Endothelial cell of umbilical vein (primary cell): ENCODE data around the gene TUFT1. TPM values are rescaled to one million over a fixed set of nuclear protein-coding genes. Genes with fewer than 3 reads are reported as not detected.

Experiments
- BruUV-seq: library from RNA; stranded (reverse); fragments of 400-500 nt; replicated peaks from 2 replicates; lab custom pipeline; 2021; lab: Mats Ljungman, UMichigan
- CTCF ChIA-PET: fragments of 300-600, 350-600 bp; sonication (Branson Sonifier 250); formaldehyde crosslinking; loops from one replicate; lab custom pipeline; 2021; ENCODE audit warnings: antibody characterized with exemption, inconsistent platforms; lab: Charles Lee
- POLR2A ChIA-PET: fragments of 300-600, 350-600 bp; sonication (Branson Sonifier 250); formaldehyde crosslinking; loops from one replicate; lab custom pipeline; 2021; ENCODE audit warnings: antibody characterized with exemption, inconsistent platforms; lab: Charles Lee
- DNase-seq: peaks from one replicate; pipeline ENCODE4 v3.0.0-alpha.2; 2011; ENCODE audit warnings: low read depth, low spot score
- FAIRE-seq: peaks from 2 replicates; lab custom pipeline; 2011; peaks lifted over from hg19 to GRCh38; lab: Jason Lieb, UNC
- H2AFZ ChIP-seq: 2 replicates; pipeline ENCODE4 v1.6.0; 2012; ENCODE audit warnings: low read depth, low read length, control low read depth, inconsistent platforms
- H3K27ac ChIP-seq: 2 replicates; pipeline ENCODE4 v1.5.1; 2011; ENCODE audit warnings: low read depth, mild to moderate bottlenecking, control low read depth, low read length, moderate library complexity; ENCODE audit not compliant: insufficient read depth
- H3K27me3 ChIP-seq, 2 experiments: 2 replicates each; pipeline versions ENCODE4 v1.6.0 to v1.6.1; 2011; ENCODE audit warnings: low read length in 2 of 2, mixed read lengths in 1 of 2; ENCODE audit not compliant: control insufficient read depth in 2 of 2, insufficient read depth in 2 of 2
- H3K36me3 ChIP-seq, 2 experiments: 2 replicates in 1 of 2; 3 replicates in 1 of 2; pipeline ENCODE4 v1.5.1; 2011; ENCODE audit warnings: low read length in 2 of 2, mild to moderate bottlenecking in 1 of 2, moderate library complexity in 1 of 2; ENCODE audit not compliant: control insufficient read depth in 2 of 2, insufficient read depth in 2 of 2; ENCODE audit errors: extremely low read depth in 1 of 2
- H3K4me1 ChIP-seq: 3 replicates; pipeline ENCODE4 v1.5.1; 2011; ENCODE audit warnings: mild to moderate bottlenecking, low read length; ENCODE audit not compliant: control insufficient read depth, insufficient read depth; ENCODE audit errors: extremely low read depth
- H3K4me2 ChIP-seq: 2 replicates; pipeline ENCODE4 v1.6.1; 2011; ENCODE audit warnings: low read length, control low read depth, mixed read lengths; ENCODE audit not compliant: insufficient read depth
- H3K4me3 ChIP-seq, 3 experiments: fragments of 200-600 bp in 1 of 3; sonication (generic), shearing (Covaris generic) in 1 of 3; replicated peaks in 1 of 3; 2 replicates each; pipeline ENCODE4 v1.5.1; 2011 to 2016; ENCODE audit warnings: control low read depth in 3 of 3, low read length in 3 of 3, mild to moderate bottlenecking in 2 of 3, inconsistent platforms in 1 of 3, low read depth in 1 of 3, moderate library complexity in 1 of 3; ENCODE audit not compliant: insufficient read depth in 1 of 3
- H3K79me2 ChIP-seq: 2 replicates; pipeline ENCODE4 v1.6.0; 2012; ENCODE audit warnings: low read length, inconsistent platforms; ENCODE audit not compliant: control insufficient read depth, insufficient read depth
- H3K9ac ChIP-seq: replicated peaks from 2 replicates; pipeline ENCODE3; 2011; ENCODE audit warnings: low read length, control low read depth; ENCODE audit not compliant: insufficient read depth; ENCODE audit errors: extremely low read depth
- H3K9me1 ChIP-seq: replicated peaks from 3 replicates; pipeline ENCODE4 v1.6.0; 2011; ENCODE audit warnings: mild to moderate bottlenecking, low read length; ENCODE audit not compliant: control insufficient read depth, insufficient read depth; ENCODE audit errors: extremely low read depth
- H3K9me3 ChIP-seq: replicated peaks from 2 replicates; pipeline ENCODE4 v1.5.1; 2012; ENCODE audit warnings: low read length, inconsistent platforms; ENCODE audit not compliant: control insufficient read depth, insufficient read depth
- H4K20me1 ChIP-seq: replicated peaks from 2 replicates; pipeline ENCODE3; 2011; ENCODE audit warnings: mild to moderate bottlenecking, low read length; ENCODE audit not compliant: control insufficient read depth, insufficient read depth; ENCODE audit errors: extremely low read depth
- CTCF ChIP-seq, 2 donors: IDR thresholded peaks; 1 replicate in 1 of 2; 2 replicates in 1 of 2; pipeline ENCODE4 v1.5.1; 2011; ENCODE audit warnings: low read length in 2 of 2, mild to moderate bottlenecking in 2 of 2, moderate library complexity in 2 of 2, control low read depth in 1 of 2, inconsistent platforms in 1 of 2, low read depth in 1 of 2; ENCODE audit not compliant: insufficient read depth in 1 of 2; ENCODE audit errors: extremely low read depth in 1 of 2
- EZH2 ChIP-seq: IDR thresholded peaks from 2 replicates; pipeline ENCODE4 v1.6.1; 2012; ENCODE audit warnings: borderline replicate concordance, low read depth, mild to moderate bottlenecking, moderate library complexity, low read length, inconsistent platforms; ENCODE audit not compliant: severe bottlenecking
- JUN ChIP-seq: IDR thresholded peaks from 2 replicates; pipeline ENCODE4 v1.6.1; 2011; ENCODE audit warnings: borderline replicate concordance, low read depth; ENCODE audit not compliant: insufficient read length, insufficient read depth
- dilution Hi-C: fragments of 300-500 bp; cut with MboI; formaldehyde crosslinking; loops from one replicate; pipeline ENCODE4 v1.15.0; 2019; ENCODE audit warnings: low sequenced_read_pairs; ENCODE audit not compliant: extremely low pct_ligation_motif_present
- intact Hi-C: fragments of 100-400 bp; cut with micrococcal nuclease; formaldehyde crosslinking; loops from one replicate; pipeline ENCODE4 v1.10.0; 2022
- polyA plus RNA-seq, 4 experiments: library from polyadenylated mRNA; depleted of rRNA in 3 of 4; stranded (reverse) in 3 of 4; unstranded in 1 of 4; fragments of >200 nt; gene quantifications; 2 replicates each; pipeline versions ENCODE4 v1.2.1 to v1.2.3, GENCODE V29; 2011 to 2012; ENCODE audit warnings: missing spikeins in 1 of 4
- total RNA-seq: library from RNA; stranded (reverse); gene quantifications from 2 replicates; pipeline ENCODE4 v1.2.3, GENCODE V29; 2021

The TUFT1 gene
- total and polyA plus RNA-seq, 2 donors (not counting 3 experiments of a cell fraction or from before 2014, with no cell fraction given) = 4.3 to 5.1 TPM

DNA sequence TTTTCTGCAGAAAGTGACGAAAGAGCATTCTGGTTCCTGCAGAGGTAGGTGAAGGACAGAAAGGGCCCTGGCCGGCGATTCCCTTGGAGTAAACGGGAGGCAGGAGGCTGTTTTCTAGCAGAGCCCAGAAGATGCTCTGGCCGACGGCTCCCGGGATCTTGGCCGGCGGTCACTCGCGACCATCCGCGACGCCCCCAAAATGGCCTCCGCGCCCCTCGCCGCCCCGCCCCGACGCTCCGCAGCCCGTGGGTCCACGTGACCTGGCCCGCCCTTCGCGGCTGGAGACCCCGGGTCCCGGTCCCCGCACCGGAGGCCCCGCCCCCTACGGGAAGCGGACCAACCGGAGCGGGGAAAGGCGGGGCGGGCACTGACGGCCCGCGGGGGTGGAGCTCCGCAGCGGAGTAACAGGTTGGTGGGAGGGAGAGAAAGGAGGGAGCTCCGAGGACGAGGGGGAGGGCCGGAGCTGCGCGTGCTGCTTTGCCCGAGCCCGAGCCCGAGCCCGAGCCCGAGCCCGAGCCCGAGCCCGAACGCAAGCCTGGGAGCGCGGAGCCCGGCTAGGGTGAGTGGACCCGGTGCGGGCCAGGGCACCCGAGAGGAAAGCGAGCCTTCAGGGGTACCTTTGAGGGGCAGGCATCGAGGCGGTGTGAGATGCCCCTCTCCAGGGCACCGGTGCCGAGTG lies 29.0 kb upstream of the TUFT1 start, which contains the start of gene CGN:
CGN (plus strand) TSS at position 431 of the 679 bp plus-strand sequence. CDS start 7,133 bp downstream, outside the sequence.
- peak within 1 kb of the TSS; percentile 68 for H3K4me2 ChIP-seq
- no peaks in the 10 kb centered on the region for H3K9me1 ChIP-seq
- CTCF ChIA-PET = interaction anchor here (0.6 to 2.1 kb wide), 7 partner anchors 9 to 326 kb away, joined by 3 to 5 read pairs (median 3); no protein-coding TSS in a partner anchor
- TF ChIP-seq EZH2 (peak; percentile 44), JUN (no peak)
- peak within 1 kb of the TSS; percentile 13 for H3K9ac ChIP-seq
- no peaks in the 10 kb centered on the region for H4K20me1 ChIP-seq
- DNase-seq (peak; percentile 89), FAIRE-seq (peak; percentile 95)
- peaks cover 0 to 2% of the 10 kb centered on the region in 2 experiments for H3K27me3 ChIP-seq
- H3K79me2 ChIP-seq = no peaks in the 10 kb centered on the region
- H2AFZ ChIP-seq = peak within 1 kb of the TSS; percentile 71
- POLR2A ChIA-PET = interaction anchor here (1.1 kb wide), 1 partner anchor 52 kb away, joined by 8 read pairs; the partner anchor contains the start of gene POGZ
- BruUV-seq = no TSS peak
- no peaks in the 10 kb centered on the region for H3K9me3 ChIP-seq
- intact Hi-C loops = loop anchor here (1.0 to 2.0 kb wide), 3 partner anchors 17 to 52 kb away; partner anchors contain the start of gene POGZ
- H3K36me3 ChIP-seq = no peaks in the 10 kb centered on the region
- H3K4me3 ChIP-seq = peak within 1 kb of the TSS; percentile 29 to 44 (median 38)
- H3K27ac ChIP-seq = no peak within 1 kb of the TSS
- dilution Hi-C loops = no loop called here
- peaks cover 12% of the 10 kb centered on the region for H3K4me1 ChIP-seq

- BruUV-seq = no TSS peak
- no peak for DNase-seq
- Histone ChIP-seq H3K79me2 (no peaks in the 10 kb centered on the region), H3K4me1 (peaks cover 12% of the 10 kb centered on the region), H3K9ac (no peak overlapping the region), H4K20me1 (no peaks in the 10 kb centered on the region), H3K27ac (no peak overlapping the region), H3K36me3 (no peaks in the 10 kb centered on the region), H3K27me3 (peaks cover 0 to 2% of the 10 kb centered on the region in 2 experiments), H3K9me3 (no peaks in the 10 kb centered on the region), H3K4me3 (peak overlapping the region; percentile 29 to 44 (median 38)), H3K9me1 (no peaks in the 10 kb centered on the region), H2AFZ (peak overlapping the region; percentile 71), H3K4me2 (peak overlapping the region; percentile 68)
- intact Hi-C loops = loop anchor here (1.0 to 2.0 kb wide), 3 partner anchors 17 to 53 kb away; partner anchors contain the start of gene POGZ
- ChIA-PET POLR2A (interaction anchor here (1.1 kb wide), 1 partner anchor 52 kb away, joined by 8 read pairs; the partner anchor contains the start of gene POGZ), CTCF (interaction anchor here (0.7 to 2.1 kb wide), 4 partner anchors 9 to 285 kb away, joined by 3 to 5 read pairs (median 3); no protein-coding TSS in a partner anchor)
- no peak for TF ChIP-seq JUN
- peak in 1 of 2 donors; percentile 3 for TF ChIP-seq CTCF (IDR thresholded peaks at IDR 0.05; ENCODE audit: extremely low read depth in 1 of 2, insufficient read depth in 1 of 2, low read depth in 1 of 2, low read length in 2 of 2)
- TF ChIP-seq EZH2 = peak; percentile 19
- FAIRE-seq = peak; percentile 31
- dilution Hi-C loops = no loop called here
Observed at GRCh38 chr1:151511636-151512215, 28.4 kb upstream of the TUFT1 start.
